Suprapubic skin (tissue), 4 donors: ENCODE data around the gene SPARCL1. TPM values are rescaled to one million over a fixed set of nuclear protein-coding genes. Genes with fewer than 3 reads are reported as not detected.
"Not testable (repeated sequence)": the region's sequence is repeated elsewhere in the genome, so short reads cannot be mapped to it uniquely, and the experiment has no call there.

Source experiments
- DNase-seq, 2 donors: peaks; one replicate each; pipeline ENCODE4 v3.0.0-alpha.2; 2019; ENCODE audit warnings: low spot score in 2 of 2
- H3K27ac ChIP-seq: fragments of 200-600 bp; sonication (generic); one replicate; pipeline ENCODE4 v1.5.1; 2019
- H3K27me3 ChIP-seq: fragments of 200-600 bp; sonication (generic); one replicate; pipeline ENCODE4 v1.5.1; 2019
- H3K36me3 ChIP-seq: fragments of 200-600 bp; sonication (generic); one replicate; pipeline ENCODE4 v1.5.1; 2019
- H3K4me1 ChIP-seq: fragments of 200-600 bp; sonication (generic); one replicate; pipeline ENCODE4 v1.5.1; 2019
- H3K4me3 ChIP-seq: fragments of 200-600 bp; sonication (generic); one replicate; pipeline ENCODE4 v1.5.1; 2019; ENCODE audit warnings: mild to moderate bottlenecking
- H3K9me3 ChIP-seq: fragments of 200-600 bp; sonication (generic); one replicate; pipeline ENCODE4 v1.5.1; 2019
- CTCF ChIP-seq, 2 donors: fragments of 200-600 bp in 1 of 2; fragments of 450-650 bp in 1 of 2; sonication (generic) in 1 of 2; IDR thresholded peaks; one replicate each; pipeline ENCODE4 v1.5.1; 2016 to 2019; ENCODE audit warnings: antibody characterized with exemption in 2 of 2, mild to moderate bottlenecking in 1 of 2, moderate library complexity in 1 of 2
- EP300 ChIP-seq: sonication (generic); formaldehyde crosslinking; IDR thresholded peaks from one replicate; pipeline ENCODE4 v1.6.1; 2017; ENCODE audit warnings: antibody characterized with exemption
- POLR2A ChIP-seq, 2 donors: fragments of 450-650 bp; IDR thresholded peaks; one replicate each; pipeline ENCODE4 v1.6.1; 2017; ENCODE audit warnings: antibody characterized with exemption in 2 of 2, mild to moderate bottlenecking in 2 of 2, moderate library complexity in 2 of 2
- POLR2AphosphoS5 ChIP-seq, 3 donors: sonication (generic); formaldehyde crosslinking; IDR thresholded peaks; one replicate each; pipeline ENCODE4 v1.6.1; 2017; ENCODE audit warnings: antibody characterized with exemption in 3 of 3
- WGBS: methylation state at CpG from one replicate; pipeline ENCODE4 v1.1.5; 2018; 5-methylcytosine and 5-hydroxymethylcytosine counted together
- total RNA-seq, 4 donors: library from RNA; depleted of rRNA; stranded (reverse); fragments of >200 nt; gene quantifications; one replicate each; pipeline ENCODE4 v1.1.0, GENCODE V29; 2016

Gene SPARCL1
- 100 to 1,000 TPM in 2 of 4 donors, 10 to 100 TPM in 2; 62.3 to 124 (median 84.0) TPM for total RNA-seq

- Histone ChIP-seq H3K27me3 (no peaks in the 10 kb centered on the region), H3K36me3 (no peaks in the 10 kb centered on the region), H3K4me3 (peak within 1 kb of the TSS; percentile 43), H3K4me1 (peaks cover 36% of the 10 kb centered on the region), H3K9me3 (no peaks in the 10 kb centered on the region), H3K27ac (peak within 1 kb of the TSS; percentile 49)
- no peak for TF ChIP-seq POLR2A (IDR thresholded peaks at IDR 0.05)
- TF ChIP-seq EP300 = no peak
- TF ChIP-seq CTCF (IDR thresholded peaks at IDR 0.05) = no peak
- TF ChIP-seq POLR2AphosphoS5 (IDR thresholded peaks at IDR 0.05) = no peak
- no peak for DNase-seq
- 40% methylated on average over 4 of the region's 4 CpGs for WGBS
Measured at GRCh38 chr4:87529187-87529586, at the start of gene SPARCL1. TSS of gene SPARCL1 (minus strand) at chr4:87529376. CDS start at chr4:87499574, 29,802 bp downstream.

- no peaks in the 10 kb centered on the region for H3K4me1 ChIP-seq
- no peaks in the 10 kb centered on the region for H3K36me3 ChIP-seq
- H3K9me3 ChIP-seq = no peaks in the 10 kb centered on the region
- H3K4me3 ChIP-seq = no peak overlapping the region
- no peak for TF ChIP-seq POLR2A (IDR thresholded peaks at IDR 0.05)
- TF ChIP-seq EP300 = no peak
- no peak for TF ChIP-seq CTCF (IDR thresholded peaks at IDR 0.05)
- no peak for TF ChIP-seq POLR2AphosphoS5 (IDR thresholded peaks at IDR 0.05)
- DNase-seq = no peak
- no peak overlapping the region for H3K27ac ChIP-seq
- no peaks in the 10 kb centered on the region for H3K27me3 ChIP-seq
Measured at GRCh38 chr4:87575983-87576382, 46.8 kb upstream of the SPARCL1 start.

DNA sequence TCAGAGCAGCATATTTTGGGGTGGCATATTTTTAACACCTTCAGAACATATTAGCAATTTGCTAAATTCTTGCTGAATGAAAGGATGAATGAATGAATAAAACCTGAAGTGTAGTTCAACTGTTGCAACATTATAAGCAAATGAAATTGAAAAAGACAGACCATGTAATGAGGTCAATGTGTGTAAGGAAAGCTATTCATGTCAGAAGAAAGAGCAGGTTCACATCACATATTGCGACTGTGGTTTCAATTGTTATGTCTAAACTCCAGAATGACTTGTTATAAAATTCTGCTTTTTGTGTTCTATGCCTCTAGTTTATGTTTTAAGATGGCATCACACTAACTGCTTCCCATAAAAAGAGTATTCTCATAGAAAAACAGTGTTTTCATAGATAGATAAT lies 46.2 kb upstream of the SPARCL1 start:
- 88% methylated on average over 1 of the region's 1 CpG for whole genome bisulfite sequencing
- no peaks in the 10 kb centered on the region for H3K4me1 ChIP-seq
- no peak overlapping the region for H3K4me3 ChIP-seq
- H3K27me3 ChIP-seq = no peaks in the 10 kb centered on the region
- H3K27ac ChIP-seq = no peak overlapping the region
- no peak for TF ChIP-seq POLR2AphosphoS5 (IDR thresholded peaks at IDR 0.05)
- no peak for TF ChIP-seq POLR2A (IDR thresholded peaks at IDR 0.05)
- TF ChIP-seq EP300 = no peak
- no peak for TF ChIP-seq CTCF (IDR thresholded peaks at IDR 0.05)
- no peak for DNase-seq
- no peaks in the 10 kb centered on the region for H3K36me3 ChIP-seq
- no peaks in the 10 kb centered on the region for H3K9me3 ChIP-seq

DNA sequence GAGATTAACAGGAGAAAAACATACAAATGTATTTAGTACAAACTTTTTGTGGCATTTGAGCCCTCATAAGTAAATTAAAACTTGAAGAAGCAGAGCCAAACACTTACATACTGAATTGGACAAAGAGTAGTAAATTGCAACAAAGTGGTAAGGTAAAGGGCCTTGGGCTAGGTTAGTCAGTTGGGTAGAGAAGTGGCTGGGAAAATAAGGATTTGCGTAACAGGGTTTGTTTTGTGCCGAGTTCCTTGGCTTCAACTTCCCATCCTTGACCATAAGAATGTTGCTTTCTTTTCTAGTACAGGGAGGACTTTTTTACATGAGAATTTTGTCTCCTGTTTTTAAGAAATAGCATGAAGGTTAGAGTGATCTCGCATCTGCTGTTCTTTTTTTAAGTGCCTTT lies 45.8 kb upstream of the SPARCL1 start:
- Histone ChIP-seq H3K27ac (no peak overlapping the region), H3K4me1 (no peaks in the 10 kb centered on the region), H3K9me3 (no peaks in the 10 kb centered on the region), H3K27me3 (no peaks in the 10 kb centered on the region), H3K36me3 (no peaks in the 10 kb centered on the region), H3K4me3 (no peak overlapping the region)
- DNase-seq = no peak
- WGBS = 62% methylated on average over 3 of the region's 3 CpGs
- no peak for TF ChIP-seq CTCF (IDR thresholded peaks at IDR 0.05)
- no peak for TF ChIP-seq POLR2AphosphoS5 (IDR thresholded peaks at IDR 0.05)
- no peak for TF ChIP-seq EP300
- no peak for TF ChIP-seq POLR2A (IDR thresholded peaks at IDR 0.05)

DNA sequence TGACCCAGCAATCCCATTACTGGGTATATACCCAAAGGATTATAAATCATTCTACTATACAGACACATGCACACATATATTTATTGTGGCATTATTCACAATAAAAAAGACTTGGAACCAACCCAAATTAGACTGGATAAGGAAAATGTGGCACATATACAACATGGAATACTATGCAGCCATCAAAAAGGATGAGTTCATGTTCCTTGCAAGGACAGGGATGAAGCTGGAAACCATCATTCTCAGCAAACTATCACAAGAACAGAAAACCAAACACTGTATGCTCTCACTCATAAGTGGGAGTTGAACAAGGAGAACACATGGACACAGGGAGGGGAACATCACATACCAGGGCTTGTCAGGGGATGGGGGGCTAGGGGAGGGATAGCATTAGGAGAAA lies 45.2 kb upstream of the SPARCL1 start:
- H3K4me1 ChIP-seq, H3K9me3 ChIP-seq, H3K27me3 ChIP-seq, H3K4me3 ChIP-seq, H3K27ac ChIP-seq, DNase-seq, H3K36me3 ChIP-seq: not testable (repeated sequence)

DNA sequence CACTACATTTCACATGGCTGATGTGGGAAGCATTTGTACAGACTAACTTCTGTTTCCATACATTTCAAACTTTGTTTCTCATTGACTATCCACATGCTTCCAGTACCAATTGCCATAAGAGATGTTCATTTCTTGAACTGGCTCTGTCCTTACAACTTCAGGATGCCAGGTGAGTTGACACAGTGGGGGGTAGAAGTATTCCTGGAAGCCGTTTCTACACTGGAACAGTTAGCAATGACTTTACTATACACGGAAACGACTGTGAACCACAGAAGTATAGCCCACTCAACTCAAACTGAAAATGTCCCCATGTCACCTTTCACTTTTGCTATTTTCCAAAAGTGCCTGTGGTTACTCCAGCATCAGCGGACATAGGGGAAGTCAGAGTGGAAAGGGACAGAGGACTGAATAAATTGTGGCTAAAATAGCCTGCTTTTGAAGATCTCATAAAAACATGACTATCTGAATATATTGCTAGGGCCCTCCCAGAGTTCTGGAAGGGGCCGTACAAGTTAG lies 41.2 kb upstream of the SPARCL1 start:
- no peaks in the 10 kb centered on the region for H3K9me3 ChIP-seq
- TF ChIP-seq EP300 = no peak
- TF ChIP-seq POLR2AphosphoS5 (IDR thresholded peaks at IDR 0.05) = no peak
- no peak for TF ChIP-seq CTCF (IDR thresholded peaks at IDR 0.05)
- no peak for TF ChIP-seq POLR2A (IDR thresholded peaks at IDR 0.05)
- no peaks in the 10 kb centered on the region for H3K36me3 ChIP-seq
- H3K4me1 ChIP-seq = no peaks in the 10 kb centered on the region
- H3K27ac ChIP-seq = no peak overlapping the region
- no peak overlapping the region for H3K4me3 ChIP-seq
- WGBS = 89% methylated on average over 5 of the region's 5 CpGs
- DNase-seq = no peak
- no peaks in the 10 kb centered on the region for H3K27me3 ChIP-seq
